Keratinocyte (primary cell): ENCODE results near the gene CEL. TPM values are rescaled to one million over a fixed set of nuclear protein-coding genes. Genes with fewer than 3 reads are reported as not detected.

Experiments
- DNase-seq: peaks from one replicate; pipeline ENCODE4 v3.0.0-alpha.2; 2011; ENCODE audit warnings: low read depth, missing footprints, low spot score
- FAIRE-seq: peaks from 2 replicates; lab custom pipeline; 2011; peaks lifted over from hg19 to GRCh38; lab: Jason Lieb, UNC
- H2AFZ ChIP-seq: 2 replicates; pipeline ENCODE4 v1.6.0; 2012; ENCODE audit warnings: low read length, control low read depth, inconsistent platforms; ENCODE audit not compliant: control insufficient read depth
- H3K27ac ChIP-seq: 2 replicates; pipeline ENCODE4 v1.5.1; 2011; ENCODE audit warnings: low read length; ENCODE audit not compliant: control insufficient read depth, insufficient read depth
- H3K27me3 ChIP-seq: 3 replicates; pipeline ENCODE4 v1.6.0; 2011; ENCODE audit warnings: low read length; ENCODE audit not compliant: control insufficient read depth, insufficient read depth; ENCODE audit errors: extremely low read depth
- H3K36me3 ChIP-seq, 2 experiments: 2 replicates in 1 of 2; 3 replicates in 1 of 2; pipeline ENCODE4 v1.5.1; 2011; ENCODE audit warnings: low read length in 2 of 2, mild to moderate bottlenecking in 1 of 2; ENCODE audit not compliant: control insufficient read depth in 2 of 2, insufficient read depth in 2 of 2; ENCODE audit errors: extremely low read depth in 1 of 2
- H3K4me1 ChIP-seq: 3 replicates; pipeline ENCODE4 v1.5.1; 2011; ENCODE audit warnings: low read length; ENCODE audit not compliant: control insufficient read depth, insufficient read depth; ENCODE audit errors: extremely low read depth
- H3K4me2 ChIP-seq: 3 replicates; pipeline ENCODE4 v1.6.0; 2011; ENCODE audit warnings: low read depth, low read length; ENCODE audit not compliant: control insufficient read depth, insufficient read depth; ENCODE audit errors: extremely low read depth
- H3K4me3 ChIP-seq, 3 experiments: fragments of 200-600 bp in 1 of 3; sonication (generic) in 1 of 3; 2 replicates in 2 of 3; 3 replicates in 1 of 3; pipeline ENCODE4 v1.5.1; 2011 to 2016; ENCODE audit warnings: low read length in 3 of 3, mild to moderate bottlenecking in 3 of 3, control low read depth in 2 of 3, inconsistent platforms in 1 of 3, low read depth in 1 of 3, mixed read lengths in 1 of 3, mixed run types in 1 of 3, moderate library complexity in 1 of 3; ENCODE audit not compliant: control insufficient read depth in 2 of 3, insufficient read depth in 2 of 3; ENCODE audit errors: extremely low read depth in 1 of 3
- H3K79me2 ChIP-seq: 2 replicates; pipeline ENCODE4 v1.6.0; 2012; ENCODE audit warnings: low read length; ENCODE audit not compliant: control insufficient read depth, insufficient read depth
- H3K9ac ChIP-seq: 3 replicates; pipeline ENCODE4 v1.6.0; 2011; ENCODE audit warnings: low read length; ENCODE audit not compliant: control insufficient read depth, insufficient read depth; ENCODE audit errors: extremely low read depth
- H3K9me1 ChIP-seq: 3 replicates; pipeline ENCODE4 v1.6.0; 2011; ENCODE audit warnings: low read length; ENCODE audit not compliant: control insufficient read depth, insufficient read depth; ENCODE audit errors: extremely low read depth
- H3K9me3 ChIP-seq: 2 replicates; pipeline ENCODE4 v1.5.1; 2012; ENCODE audit warnings: low read depth, low read length; ENCODE audit not compliant: control insufficient read depth
- H4K20me1 ChIP-seq: 3 replicates; pipeline ENCODE4 v1.6.0; 2011; ENCODE audit warnings: low read length; ENCODE audit not compliant: control insufficient read depth, insufficient read depth; ENCODE audit errors: extremely low read depth
- CTCF ChIP-seq, 3 experiments: IDR thresholded peaks in 1 of 3; conservative IDR thresholded peaks in 1 of 3; optimal IDR thresholded peaks in 1 of 3; 2 replicates in 2 of 3; 3 replicates in 1 of 3; pipeline versions ENCODE3 to v1.5.1; 2011; ENCODE audit warnings: low read length in 3 of 3, mild to moderate bottlenecking in 3 of 3, moderate library complexity in 2 of 3, control low read depth in 1 of 3, inconsistent platforms in 1 of 3; ENCODE audit not compliant: insufficient read depth in 2 of 3; ENCODE audit errors: extremely low read depth in 1 of 3
- EZH2 ChIP-seq: IDR thresholded peaks from one replicate; pipeline ENCODE4 v1.6.1; 2012; ENCODE audit warnings: inconsistent platforms, mild to moderate bottlenecking, low read length, moderate library complexity
- dilution Hi-C: fragments of 300-500 bp; cut with MboI; formaldehyde crosslinking; loops from one replicate; pipeline ENCODE4 v1.7.0; 2020; ENCODE audit warnings: low sequenced_read_pairs; ENCODE audit not compliant: extremely low pct_ligation_motif_present
- polyA plus RNA-seq, 5 experiments: library from polyadenylated mRNA; depleted of rRNA in 3 of 5; stranded (reverse) in 3 of 5; stranded (forward) in 1 of 5; unstranded in 1 of 5; fragments of >200 nt; gene quantifications; 1 replicate in 1 of 5; 2 replicates in 3 of 5; 3 replicates in 1 of 5; pipeline versions ENCODE4 v1.2.1 to v1.2.3, GENCODE V29; 2011 to 2012; ENCODE audit warnings: missing spikeins in 2 of 5, low read depth in 1 of 5, low replicate concordance in 1 of 5

CEL gene
- polyA plus RNA-seq, 1 donor (not counting 4 experiments of a cell fraction or from before 2014, with no cell fraction given) = 0.12 TPM

- Histone ChIP-seq H3K9ac (no peak overlapping the region), H3K36me3 (no peaks in the 10 kb centered on the region), H3K27me3 (peaks cover 10% of the 10 kb centered on the region), H2AFZ (no peak overlapping the region), H3K79me2 (no peaks in the 10 kb centered on the region), H3K9me1 (no peaks in the 10 kb centered on the region), H3K27ac (no peak overlapping the region), H4K20me1 (no peaks in the 10 kb centered on the region), H3K4me2 (no peak overlapping the region), H3K4me1 (peaks cover 19% of the 10 kb centered on the region), H3K9me3 (no peaks in the 10 kb centered on the region), H3K4me3 (no peak overlapping the region)
- no peak for TF ChIP-seq CTCF (optimal IDR thresholded peaks at IDR 0.05 in 1 of 3, IDR thresholded peaks at IDR 0.05 in 1 of 3, conservative IDR thresholded peaks at IDR 0.05 in 1 of 3; ENCODE audit: extremely low read depth in 1 of 3, insufficient read depth in 2 of 3, low read length in 3 of 3)
- no peak for TF ChIP-seq EZH2
- FAIRE-seq = no peak
- DNase-seq = no peak
- dilution Hi-C loops = no loop called here
Measured at GRCh38 chr9:133066181-133066983, 4.6 kb downstream of the CEL start.

DNA sequence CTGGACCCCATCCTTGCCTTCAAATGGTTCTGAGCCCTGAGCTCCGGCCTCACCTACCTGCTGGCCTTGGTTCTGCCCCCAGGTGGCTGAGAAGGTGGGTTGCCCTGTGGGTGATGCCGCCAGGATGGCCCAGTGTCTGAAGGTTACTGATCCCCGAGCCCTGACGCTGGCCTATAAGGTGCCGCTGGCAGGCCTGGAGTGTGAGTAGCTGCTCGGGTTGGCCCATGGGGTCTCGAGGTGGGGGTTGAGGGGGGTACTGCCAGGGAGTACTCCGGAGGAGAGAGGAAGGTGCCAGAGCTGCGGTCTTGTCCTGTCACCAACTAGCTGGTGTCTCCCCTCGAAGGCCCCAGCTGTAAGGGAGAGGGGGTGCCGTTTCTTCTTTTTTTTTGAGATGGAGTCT, 5.2 kb downstream of the CEL start:
- H2AFZ ChIP-seq = no peak overlapping the region
- peaks cover 16% of the 10 kb centered on the region for H3K4me1 ChIP-seq
- H3K36me3 ChIP-seq = no peaks in the 10 kb centered on the region
- DNase-seq (no peak), FAIRE-seq (no peak)
- H3K27ac ChIP-seq = no peak overlapping the region
- no peak overlapping the region for H3K9ac ChIP-seq
- H3K79me2 ChIP-seq = no peaks in the 10 kb centered on the region
- H3K27me3 ChIP-seq = peaks cover 10% of the 10 kb centered on the region
- H3K9me1 ChIP-seq = no peaks in the 10 kb centered on the region
- dilution Hi-C loops = no loop called here
- no peak overlapping the region for H3K4me3 ChIP-seq
- H4K20me1 ChIP-seq = no peaks in the 10 kb centered on the region
- no peaks in the 10 kb centered on the region for H3K9me3 ChIP-seq
- TF ChIP-seq EZH2 = no peak
- TF ChIP-seq CTCF (optimal IDR thresholded peaks at IDR 0.05 in 1 of 3, IDR thresholded peaks at IDR 0.05 in 1 of 3, conservative IDR thresholded peaks at IDR 0.05 in 1 of 3; ENCODE audit: extremely low read depth in 1 of 3, insufficient read depth in 2 of 3, low read length in 3 of 3) = no peak
- H3K4me2 ChIP-seq = no peak overlapping the region
